H9 (cell line): ENCODE data around the gene CLOCK. TPM values are rescaled to one million over a fixed set of nuclear protein-coding genes. Genes with fewer than 3 reads are reported as not detected.

Experiments used
- DNase-seq: peaks from one replicate; pipeline ENCODE4 v3.0.0-alpha.2; 2017
- H2AFZ ChIP-seq: one replicate; pipeline ENCODE4 v1.6.1; 2013; ENCODE audit warnings: mild to moderate bottlenecking, low read length, control low read depth, moderate library complexity
- H2AK5ac ChIP-seq: 2 replicates; pipeline ENCODE4 v1.6.1; 2013; ENCODE audit warnings: low read length, control low read depth, mixed read lengths; ENCODE audit not compliant: insufficient read length
- H2BK120ac ChIP-seq: one replicate; pipeline ENCODE4 v1.6.1; 2013; ENCODE audit warnings: low read depth, mild to moderate bottlenecking, low read length, control low read depth, inconsistent platforms; ENCODE audit not compliant: poor library complexity, severe bottlenecking
- H2BK12ac ChIP-seq: 2 replicates; pipeline ENCODE4 v1.6.1; 2013; ENCODE audit warnings: low read length, control low read depth, mixed read lengths, low read depth; ENCODE audit not compliant: insufficient read length
- H2BK15ac ChIP-seq: 2 replicates; pipeline ENCODE4 v1.6.1; 2013; ENCODE audit warnings: low read depth, low read length, control low read depth
- H2BK20ac ChIP-seq: one replicate; pipeline ENCODE4 v1.6.1; 2013; ENCODE audit warnings: low read depth, mild to moderate bottlenecking, low read length, control low read depth, inconsistent platforms; ENCODE audit not compliant: poor library complexity, severe bottlenecking
- H2BK5ac ChIP-seq: 2 replicates; pipeline ENCODE4 v1.6.1; 2013; ENCODE audit warnings: low read length, control low read depth, mixed read lengths; ENCODE audit not compliant: insufficient read length
- H3K14ac ChIP-seq: 2 replicates; pipeline ENCODE4 v1.6.1; 2013; ENCODE audit warnings: low read length, control low read depth; ENCODE audit not compliant: insufficient read depth
- H3K18ac ChIP-seq: 2 replicates; pipeline ENCODE4 v1.6.1; 2013; ENCODE audit warnings: low read depth, mild to moderate bottlenecking, mixed read lengths, low read length, control low read depth; ENCODE audit not compliant: insufficient read length
- H3K23ac ChIP-seq: 2 replicates; pipeline ENCODE4 v1.6.1; 2013; ENCODE audit warnings: low read length, control low read depth, mixed read lengths, low read depth; ENCODE audit not compliant: insufficient read length
- H3K23me2 ChIP-seq: 2 replicates; pipeline ENCODE4 v1.6.1; 2013; ENCODE audit warnings: low read depth, mild to moderate bottlenecking, mixed read lengths, low read length, control low read depth; ENCODE audit not compliant: insufficient read length, poor library complexity, severe bottlenecking
- H3K27ac ChIP-seq: 2 replicates; pipeline ENCODE4 v1.5.1; 2013; ENCODE audit warnings: low read length, control low read depth, mixed read lengths, low read depth; ENCODE audit not compliant: insufficient read length
- H3K27me3 ChIP-seq: 2 replicates; pipeline ENCODE4 v1.6.1; 2013; ENCODE audit warnings: low read length, control low read depth, inconsistent platforms; ENCODE audit not compliant: insufficient read depth
- H3K4ac ChIP-seq: 2 replicates; pipeline ENCODE4 v1.6.1; 2013; ENCODE audit warnings: low read depth, mild to moderate bottlenecking, control low read depth, inconsistent platforms, low read length, moderate library complexity
- H3K4me1 ChIP-seq: 2 replicates; pipeline ENCODE4 v1.6.1; 2013; ENCODE audit warnings: low read length, control low read depth, inconsistent platforms; ENCODE audit not compliant: insufficient read depth
- H3K4me2 ChIP-seq: 2 replicates; pipeline ENCODE4 v1.6.1; 2013; ENCODE audit warnings: low read length, control low read depth, mixed read lengths; ENCODE audit not compliant: insufficient read length, insufficient read depth
- H3K56ac ChIP-seq: 2 replicates; pipeline ENCODE4 v1.6.1; 2013; ENCODE audit warnings: low read depth, mild to moderate bottlenecking, mixed read lengths, low read length, control low read depth; ENCODE audit not compliant: insufficient read length
- H3K79me1 ChIP-seq: 2 replicates; pipeline ENCODE4 v1.6.1; 2013; ENCODE audit warnings: low read depth, mild to moderate bottlenecking, moderate library complexity, low read length, control low read depth, inconsistent platforms; ENCODE audit not compliant: insufficient read depth, poor library complexity, severe bottlenecking
- H3K79me2 ChIP-seq: 2 replicates; pipeline ENCODE4 v1.6.1; 2013; ENCODE audit warnings: low read length, control low read depth, inconsistent platforms; ENCODE audit not compliant: insufficient read depth
- H3K9ac ChIP-seq: 2 replicates; pipeline ENCODE4 v1.6.1; 2013; ENCODE audit warnings: low read length, control low read depth, mixed read lengths; ENCODE audit not compliant: insufficient read length; ENCODE audit errors: extremely low read depth
- H3K9me3 ChIP-seq: one replicate; pipeline ENCODE4 v1.6.1; 2013; ENCODE audit warnings: low read depth, low read length, inconsistent platforms; ENCODE audit not compliant: control insufficient read depth
- H3T11ph ChIP-seq: one replicate; pipeline ENCODE4 v1.6.1; 2013; ENCODE audit warnings: mild to moderate bottlenecking, low read length, control low read depth, inconsistent platforms
- H4K20me1 ChIP-seq: one replicate; pipeline ENCODE4 v1.6.1; 2013; ENCODE audit not compliant: control insufficient read depth, insufficient read length, insufficient read depth
- H4K5ac ChIP-seq: 2 replicates; pipeline ENCODE4 v1.6.1; 2013; ENCODE audit warnings: low read depth, mild to moderate bottlenecking, mixed read lengths, low read length, control low read depth; ENCODE audit not compliant: insufficient read length
- H4K8ac ChIP-seq: replicated peaks from 2 replicates; pipeline ENCODE4 v1.6.1; 2013; ENCODE audit warnings: low read length, control low read depth, mixed read lengths, low read depth; ENCODE audit not compliant: insufficient read length
- H4K91ac ChIP-seq: 2 replicates; pipeline ENCODE4 v1.6.1; 2013; ENCODE audit warnings: low read depth, mild to moderate bottlenecking, moderate library complexity, mixed read lengths, low read length, control low read depth; ENCODE audit not compliant: insufficient read length
- H3K27ac Mint-ChIP-seq, 3 experiments: 2 replicates in 2 of 3; 3 replicates in 1 of 3; pipeline ENCODE4 v1.8.0; 2020 to 2021; ENCODE audit warnings: mixed read lengths in 3 of 3, mild to moderate bottlenecking in 1 of 3, moderate library complexity in 1 of 3
- H3K27me3 Mint-ChIP-seq: 2 replicates; pipeline ENCODE4 v1.8.0; 2021; ENCODE audit warnings: low read depth, mild to moderate bottlenecking, moderate library complexity, mixed read lengths
- H3K36me3 Mint-ChIP-seq, 3 experiments: 2 replicates in 2 of 3; 3 replicates in 1 of 3; pipeline ENCODE4 v1.8.0; 2020 to 2021; ENCODE audit warnings: low read depth in 3 of 3, mixed read lengths in 3 of 3; ENCODE audit not compliant: insufficient read depth in 1 of 3
- H3K4me1 Mint-ChIP-seq, 2 experiments: 2 replicates each; pipeline ENCODE4 v1.8.0; 2020; ENCODE audit warnings: mixed read lengths in 2 of 2
- H3K4me3 Mint-ChIP-seq, 2 experiments: 2 replicates in 1 of 2; 3 replicates in 1 of 2; pipeline ENCODE4 v1.8.0; 2020 to 2021; ENCODE audit warnings: mild to moderate bottlenecking in 2 of 2, mixed read lengths in 2 of 2, moderate library complexity in 1 of 2
- H3K9me3 Mint-ChIP-seq, 2 experiments: 2 replicates in 1 of 2; 3 replicates in 1 of 2; pipeline ENCODE4 v1.8.0; 2020; ENCODE audit warnings: mild to moderate bottlenecking in 2 of 2, mixed read lengths in 2 of 2, moderate library complexity in 1 of 2
- WGBS: extraction: QIAGEN DNeasy Blood & Tissue Kit; methylation state at CpG from one replicate; pipeline ENCODE4 v1.1.7; 2013; ENCODE audit warnings: missing lambda C conversion rate, low lambda C conversion rate, mixed read lengths; ENCODE audit not compliant: insufficient read length; ENCODE audit errors: extremely low coverage; 5-methylcytosine and 5-hydroxymethylcytosine counted together
- total RNA-seq: library from RNA; stranded (reverse); gene quantifications from 2 replicates; pipeline ENCODE4 v1.2.1, GENCODE V29; 2021
- TF ChIP-seq, protein P1 (sequence below): fragments of 200-600 bp; sonication (generic); conservative IDR thresholded peaks from 3 replicates; pipeline ENCODE4 v1.8.0; 2021; ENCODE audit warnings: antibody characterized with exemption, mild to moderate bottlenecking

Gene CLOCK
- total RNA-seq, 1 experiment from 2014 or later: 16.2 TPM

DNA sequence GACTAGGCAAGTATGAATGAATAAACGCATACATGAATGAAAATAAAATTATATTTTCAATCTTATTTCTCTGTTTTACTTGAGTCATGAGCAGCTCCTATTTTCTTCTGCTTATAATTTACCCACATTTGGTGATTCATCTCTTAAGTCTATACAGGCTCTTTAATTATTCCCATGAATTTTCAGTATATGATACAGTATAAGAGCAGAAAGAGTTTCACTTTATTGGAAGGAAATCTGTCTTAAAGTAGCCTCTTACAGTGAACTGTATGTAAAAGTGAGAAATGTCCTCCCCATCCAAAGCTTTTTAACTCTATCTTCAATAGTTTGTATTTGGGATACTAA, 100.2 kb downstream of the CLOCK start:
- no peak overlapping the region for H2BK5ac ChIP-seq

More for the DNA sequence above, 100.2 kb downstream of the CLOCK start:
- Histone ChIP-seq H4K20me1 (no peaks in the 10 kb centered on the region), H3K79me2 (no peaks in the 10 kb centered on the region), H2BK20ac (no peak overlapping the region), H4K91ac (no peak overlapping the region), H4K5ac (no peak overlapping the region), H3K14ac (no peak overlapping the region), H3K4me1 (no peaks in the 10 kb centered on the region), H3K56ac (no peak overlapping the region), H3K4me2 (no peak overlapping the region), H4K8ac (no peak overlapping the region), H3K79me1 (no peaks in the 10 kb centered on the region), H3K27ac (no peak overlapping the region), H3K18ac (no peak overlapping the region), H3K27me3 (no peaks in the 10 kb centered on the region), H2BK12ac (no peak overlapping the region), H3T11ph (no peak overlapping the region), H3K23ac (no peak overlapping the region), H2BK120ac (no peak overlapping the region), H3K4ac (no peak overlapping the region), H2AFZ (no peak overlapping the region), H2AK5ac (no peak overlapping the region), H3K23me2 (no peaks in the 10 kb centered on the region), H3K9me3 (no peaks in the 10 kb centered on the region), H3K9ac (no peak overlapping the region), H2BK15ac (no peak overlapping the region)
- Mint-ChIP-seq H3K36me3 (peaks cover 12 to 51% (median 50%) of the 10 kb centered on the region in 3 experiments; a peak in 6 of 7 replicates), H3K9me3 (no peaks in the 10 kb centered on the region), H3K4me3 (no peak overlapping the region), H3K27me3 (no peaks in the 10 kb centered on the region), H3K27ac (no peak overlapping the region), H3K4me1 (no peaks in the 10 kb centered on the region)
- no CpG with 5 or more reads among the region's 1 CpG for WGBS
- TF ChIP-seq, protein P1, sequence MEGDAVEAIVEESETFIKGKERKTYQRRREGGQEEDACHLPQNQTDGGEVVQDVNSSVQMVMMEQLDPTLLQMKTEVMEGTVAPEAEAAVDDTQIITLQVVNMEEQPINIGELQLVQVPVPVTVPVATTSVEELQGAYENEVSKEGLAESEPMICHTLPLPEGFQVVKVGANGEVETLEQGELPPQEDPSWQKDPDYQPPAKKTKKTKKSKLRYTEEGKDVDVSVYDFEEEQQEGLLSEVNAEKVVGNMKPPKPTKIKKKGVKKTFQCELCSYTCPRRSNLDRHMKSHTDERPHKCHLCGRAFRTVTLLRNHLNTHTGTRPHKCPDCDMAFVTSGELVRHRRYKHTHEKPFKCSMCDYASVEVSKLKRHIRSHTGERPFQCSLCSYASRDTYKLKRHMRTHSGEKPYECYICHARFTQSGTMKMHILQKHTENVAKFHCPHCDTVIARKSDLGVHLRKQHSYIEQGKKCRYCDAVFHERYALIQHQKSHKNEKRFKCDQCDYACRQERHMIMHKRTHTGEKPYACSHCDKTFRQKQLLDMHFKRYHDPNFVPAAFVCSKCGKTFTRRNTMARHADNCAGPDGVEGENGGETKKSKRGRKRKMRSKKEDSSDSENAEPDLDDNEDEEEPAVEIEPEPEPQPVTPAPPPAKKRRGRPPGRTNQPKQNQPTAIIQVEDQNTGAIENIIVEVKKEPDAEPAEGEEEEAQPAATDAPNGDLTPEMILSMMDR: no peak
- DNase-seq: no peak
